G401 (cell line): ENCODE data around the gene HAPLN2. TPM values are rescaled to one million over a fixed set of nuclear protein-coding genes. Genes with fewer than 3 reads are reported as not detected.

ENCODE experiments used
- DNase-seq: peaks from one replicate; pipeline ENCODE4 v3.0.0-alpha.2; 2015; ENCODE audit warnings: low spot score
- in situ Hi-C: cut with HindIII; loops from 2 replicates; pipeline ENCODE4 v1.10.0; 2016; ENCODE audit warnings: low sequenced_read_pairs, mixed read lengths
- total RNA-seq: library from RNA; depleted of rRNA; stranded (reverse); fragments of >200 nt; shearing (Covaris generic); gene quantifications from 2 replicates; pipeline ENCODE4 v1.2.3, GENCODE V29; 2014

HAPLN2 gene
- total RNA-seq, 1 experiment from 2014 or later, result 0.44 TPM

GRCh38 chr1:156657741-156658319, 38.6 kb downstream of the HAPLN2 start:
- DNase-seq, result peak; percentile 40
- in situ Hi-C loops, result no loop called here

- DNase-seq, result peak; percentile 33
These were observed 39.3 kb downstream of the HAPLN2 start for GRCh38 chr1:156658496-156658895.

GRCh38 chr1:156658945-156659574, 39.8 kb downstream of the HAPLN2 start:
- DNase-seq, result no peak

More at GRCh38 chr1:156658496-156658895, 39.3 kb downstream of the HAPLN2 start:
- in situ Hi-C loops, result no loop called here

DNA sequence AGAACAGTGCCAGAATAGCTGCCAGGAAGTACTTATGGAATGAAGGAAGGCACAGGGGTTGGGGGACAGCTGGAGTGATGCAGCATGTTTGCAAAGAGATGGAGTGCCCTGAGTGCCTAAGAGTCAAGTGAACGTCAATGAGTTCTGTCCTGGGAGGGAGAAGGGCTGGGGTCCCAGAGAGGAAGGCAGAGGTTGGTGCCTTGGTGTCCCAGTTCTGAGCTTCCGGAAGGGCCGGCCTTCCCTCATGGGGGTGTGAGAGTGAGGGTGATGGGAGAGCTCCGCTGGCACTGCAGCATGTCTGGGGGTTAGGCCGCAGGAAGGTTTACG, 40.4 kb downstream of the HAPLN2 start:
- in situ Hi-C loops, result no loop called here

More at GRCh38 chr1:156658945-156659574, 39.8 kb downstream of the HAPLN2 start:
- in situ Hi-C loops, result no loop called here

DNA sequence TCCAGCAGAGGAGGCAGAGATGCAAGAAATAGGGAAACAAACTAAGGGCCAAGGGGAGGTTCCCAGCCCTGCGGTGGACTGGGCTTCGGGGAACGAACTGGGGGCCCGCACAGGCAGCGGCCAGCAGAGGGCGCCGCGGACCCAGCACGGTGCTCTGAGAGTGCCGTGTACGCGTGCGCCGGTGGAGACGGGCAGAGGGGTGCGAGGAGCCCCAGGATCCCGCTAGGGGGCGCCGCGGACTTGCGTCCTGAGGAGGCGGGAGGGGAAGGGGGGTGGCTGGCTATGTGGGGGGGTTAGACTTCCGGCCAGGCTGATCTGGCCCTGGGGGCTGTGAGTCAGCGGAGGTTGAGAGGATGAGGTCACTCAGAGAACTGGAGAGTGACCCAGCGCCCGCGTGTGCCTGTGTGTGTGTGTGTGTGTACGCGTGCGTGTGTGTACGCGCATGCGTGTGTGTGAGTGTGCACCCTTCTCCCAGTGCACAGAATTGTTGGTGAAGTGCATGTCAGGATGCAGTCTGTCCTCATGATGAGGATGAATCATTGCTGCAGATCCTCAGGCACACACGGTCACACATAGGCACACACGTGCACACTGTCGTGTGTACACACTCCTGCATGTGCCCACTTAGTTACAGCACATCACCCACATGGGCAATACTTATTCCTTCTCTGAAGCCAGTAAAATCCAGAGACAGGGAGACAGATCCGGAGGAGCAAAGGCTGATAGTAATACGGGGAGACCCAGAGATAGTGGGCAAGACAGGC, 41.0 kb downstream of the HAPLN2 start:
- in situ Hi-C loops, result no loop called here
- peak; percentile 91 for DNase-seq

More for the DNA sequence above, 40.4 kb downstream of the HAPLN2 start:
- no peak for DNase-seq

DNA sequence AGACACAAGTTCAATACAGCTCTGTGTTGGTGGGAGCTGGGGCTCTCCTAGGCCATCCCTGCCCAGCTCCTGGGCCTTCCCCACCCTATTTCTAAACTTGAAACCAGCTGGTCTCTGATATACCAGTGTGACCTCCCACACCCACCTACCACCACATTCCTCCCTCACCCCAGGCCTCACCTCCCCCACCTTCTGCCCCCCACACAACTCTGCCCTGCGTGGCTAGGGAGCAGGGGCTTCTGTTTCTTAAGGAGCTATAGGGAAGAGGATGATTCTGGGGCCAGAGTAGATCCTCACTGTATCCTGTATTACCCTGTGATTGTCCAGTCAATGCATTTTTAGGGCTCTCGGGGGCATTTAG, 41.5 kb downstream of the HAPLN2 start:
- DNase-seq, result no peak
- in situ Hi-C loops, result no loop called here

- in situ Hi-C loops, result no loop called here
- DNase-seq, result no peak
These were observed 43.0 kb downstream of the HAPLN2 start for GRCh38 chr1:156662005-156662799.

DNA sequence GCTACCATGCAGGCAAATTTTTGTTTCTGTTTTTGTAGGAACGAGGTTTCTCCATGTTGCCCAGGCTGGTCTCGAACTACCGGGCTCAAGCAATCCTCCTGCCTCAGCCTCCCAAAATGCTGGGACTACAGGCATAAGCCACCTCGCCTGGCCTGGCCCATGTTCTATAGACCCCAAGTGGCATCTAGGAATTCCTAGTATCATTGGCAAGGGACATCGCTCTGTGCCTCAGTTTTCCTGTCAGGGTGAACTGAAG, 43.5 kb downstream of the HAPLN2 start:
- in situ Hi-C loops, result no loop called here
- DNase-seq, result no peak

DNA sequence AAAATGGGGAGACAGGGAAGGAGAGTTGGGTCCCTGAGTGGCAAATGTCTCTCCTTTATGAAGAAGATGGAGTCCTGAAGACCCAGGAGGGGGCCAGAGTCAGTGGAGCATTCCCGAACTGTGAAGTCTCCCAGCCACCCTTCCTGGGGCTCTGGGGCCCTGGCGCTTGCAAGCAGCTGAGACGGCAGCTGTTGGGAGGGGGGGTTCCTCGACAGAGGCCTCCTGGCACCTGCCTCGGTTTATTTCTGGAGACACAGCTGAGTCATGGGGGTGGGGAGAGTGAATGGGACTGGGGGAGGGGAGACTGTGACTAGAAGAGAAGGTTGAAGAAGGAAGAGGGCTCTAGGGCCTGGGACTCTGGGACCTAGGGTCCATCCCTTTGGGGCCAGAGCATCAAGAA, 44.0 kb downstream of the HAPLN2 start:
- in situ Hi-C loops, result no loop called here
- no peak for DNase-seq

- in situ Hi-C loops, result no loop called here
- DNase-seq, result no peak
These were observed 45.0 kb downstream of the HAPLN2 start for GRCh38 chr1:156664046-156664766.

GRCh38 chr1:156664767-156665411, 45.7 kb downstream of the HAPLN2 start:
- peak; percentile 52 for DNase-seq
- in situ Hi-C loops, result no loop called here

DNA sequence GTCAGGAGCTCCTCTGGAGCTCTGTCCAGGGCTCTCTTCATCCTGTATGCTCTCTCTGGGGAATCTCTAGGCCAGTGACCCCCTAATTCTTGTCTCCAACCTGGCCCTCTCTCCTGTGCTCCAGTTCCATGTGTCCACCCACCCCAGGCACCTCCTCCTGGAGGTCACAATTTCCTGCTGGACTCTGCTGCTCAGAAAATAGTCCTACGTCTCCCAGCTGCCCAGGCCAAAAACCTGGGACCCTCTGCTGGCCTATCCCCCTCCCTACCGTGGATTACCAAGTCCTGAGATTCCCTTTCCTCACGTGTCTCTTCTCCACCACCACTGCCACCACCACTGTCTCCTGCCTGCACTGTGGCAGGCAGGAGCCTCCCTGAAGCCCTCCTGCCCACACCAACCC, 46.3 kb downstream of the HAPLN2 start:
- no peak for DNase-seq
- in situ Hi-C loops, result no loop called here

GRCh38 chr1:156666862-156667609, 47.8 kb downstream of the HAPLN2 start:
- in situ Hi-C loops, result no loop called here
- no peak for DNase-seq

- peak; percentile 92 for DNase-seq
- in situ Hi-C loops, result no loop called here
These were observed 48.4 kb downstream of the HAPLN2 start for GRCh38 chr1:156667610-156667967.

DNA sequence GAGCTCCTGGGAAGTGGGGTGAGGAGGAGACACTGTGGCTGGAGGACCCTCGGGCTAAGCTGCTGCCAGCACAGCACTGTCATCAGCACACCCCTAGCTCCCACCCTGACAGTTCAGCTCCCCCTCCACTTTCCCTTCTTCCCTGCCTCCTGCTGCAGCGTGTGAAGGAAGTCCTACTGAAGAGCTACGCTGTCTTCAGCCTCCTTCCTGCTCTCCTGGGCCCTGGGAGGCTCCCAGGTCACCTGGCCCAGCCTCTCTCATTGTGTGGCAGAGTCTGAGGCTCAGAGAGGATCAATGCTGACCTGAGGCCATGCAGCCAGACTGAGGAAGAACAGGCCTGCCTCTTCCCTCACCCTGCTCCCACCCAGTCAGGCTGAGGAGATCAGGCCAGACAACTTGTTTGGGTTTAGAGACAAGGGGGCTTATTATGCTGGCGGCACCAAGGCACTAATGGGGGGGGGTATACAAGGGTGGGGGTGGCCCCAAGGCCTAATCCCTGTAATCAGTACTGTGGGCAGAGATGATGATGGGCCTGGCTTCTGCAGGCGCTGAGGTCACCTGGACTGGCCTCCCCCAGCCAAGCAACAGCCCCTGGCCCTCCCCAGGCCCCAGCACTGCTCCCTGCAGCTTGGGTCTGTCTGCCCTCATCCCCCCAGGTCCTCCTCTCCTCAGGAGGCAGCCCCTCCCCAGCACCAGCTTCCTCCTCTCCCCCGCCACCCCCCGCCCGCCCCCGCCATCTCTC, 48.9 kb downstream of the HAPLN2 start:
- no peak for DNase-seq
- in situ Hi-C loops, result no loop called here

- DNase-seq, result peak; percentile 48
- in situ Hi-C loops, result no loop called here
These were observed 49.8 kb downstream of the HAPLN2 start for GRCh38 chr1:156668801-156669637.

DNA sequence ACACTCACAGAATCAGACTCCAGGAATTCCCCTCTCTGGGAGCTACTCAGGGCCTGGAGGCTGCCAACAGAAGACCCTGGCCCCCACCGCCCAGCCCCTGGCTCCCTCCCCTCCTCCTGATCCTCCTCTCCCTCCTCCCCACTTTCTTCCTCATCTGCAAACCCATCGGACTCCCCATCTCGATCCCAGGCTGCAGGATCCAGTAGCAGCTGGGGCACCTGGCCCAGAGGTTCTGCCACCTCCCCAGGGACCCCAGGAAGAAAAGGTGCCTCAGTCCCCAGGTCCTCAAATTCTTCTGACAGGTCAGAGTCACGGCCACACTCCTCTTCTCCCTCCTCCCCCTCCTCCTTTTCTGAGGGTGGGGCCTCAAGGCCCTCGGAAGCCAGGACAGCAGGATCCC, 50.6 kb downstream of the HAPLN2 start:
- DNase-seq, result no peak
- in situ Hi-C loops, result no loop called here
